Uterus (tissue), 2 donors: ENCODE measurements around the gene TPST2.

Experiments used
- POLR2A ChIP-seq, 2 donors: fragments of 450-650 bp; IDR thresholded peaks; one replicate each; pipeline ENCODE4 v1.6.1; 2016; ENCODE audit warnings: antibody characterized with exemption in 2 of 2, mild to moderate bottlenecking in 1 of 2, moderate library complexity in 1 of 2
- TF ChIP-seq, protein P1 (sequence below), 4 experiments: fragments of 200-600 bp in 2 of 4; fragments of 450-650 bp in 2 of 4; sonication (generic) in 2 of 4; IDR thresholded peaks; one replicate each; pipeline ENCODE4 v1.5.1; 2016 to 2019; ENCODE audit warnings: antibody characterized with exemption in 4 of 4, mild to moderate bottlenecking in 2 of 4, moderate library complexity in 1 of 4

DNA sequence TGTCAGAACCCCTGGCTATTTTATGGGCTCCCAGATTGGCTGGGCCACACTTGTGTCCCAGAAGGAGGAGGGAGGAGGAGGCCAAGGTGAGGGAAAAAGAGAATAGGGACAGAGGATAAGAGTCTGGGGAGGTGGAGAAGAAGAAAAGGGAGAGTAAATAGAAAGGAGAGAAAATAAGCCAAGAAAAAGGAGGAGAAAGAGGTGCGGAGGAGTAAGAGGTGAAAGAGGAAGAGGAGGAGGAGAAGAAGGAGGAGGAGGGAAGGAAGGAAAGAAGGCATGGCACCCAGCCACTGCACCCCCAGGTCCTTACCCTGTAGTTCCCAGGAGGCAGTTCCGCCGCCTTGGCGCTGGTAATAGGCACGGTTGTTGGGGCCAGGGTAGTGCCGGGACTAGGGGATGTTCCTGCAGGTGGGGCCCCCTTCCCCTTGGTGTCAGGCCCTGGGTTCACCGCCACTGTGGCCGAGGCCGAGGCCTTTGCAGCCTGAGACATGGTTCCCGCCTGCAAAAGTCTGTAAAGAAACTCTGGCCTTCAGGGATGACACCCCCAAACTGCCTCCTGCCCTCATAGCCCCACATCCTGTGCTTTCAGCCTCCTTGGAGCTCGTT, 26.0 kb upstream of the TPST2 start:
- TF ChIP-seq, protein P1, sequence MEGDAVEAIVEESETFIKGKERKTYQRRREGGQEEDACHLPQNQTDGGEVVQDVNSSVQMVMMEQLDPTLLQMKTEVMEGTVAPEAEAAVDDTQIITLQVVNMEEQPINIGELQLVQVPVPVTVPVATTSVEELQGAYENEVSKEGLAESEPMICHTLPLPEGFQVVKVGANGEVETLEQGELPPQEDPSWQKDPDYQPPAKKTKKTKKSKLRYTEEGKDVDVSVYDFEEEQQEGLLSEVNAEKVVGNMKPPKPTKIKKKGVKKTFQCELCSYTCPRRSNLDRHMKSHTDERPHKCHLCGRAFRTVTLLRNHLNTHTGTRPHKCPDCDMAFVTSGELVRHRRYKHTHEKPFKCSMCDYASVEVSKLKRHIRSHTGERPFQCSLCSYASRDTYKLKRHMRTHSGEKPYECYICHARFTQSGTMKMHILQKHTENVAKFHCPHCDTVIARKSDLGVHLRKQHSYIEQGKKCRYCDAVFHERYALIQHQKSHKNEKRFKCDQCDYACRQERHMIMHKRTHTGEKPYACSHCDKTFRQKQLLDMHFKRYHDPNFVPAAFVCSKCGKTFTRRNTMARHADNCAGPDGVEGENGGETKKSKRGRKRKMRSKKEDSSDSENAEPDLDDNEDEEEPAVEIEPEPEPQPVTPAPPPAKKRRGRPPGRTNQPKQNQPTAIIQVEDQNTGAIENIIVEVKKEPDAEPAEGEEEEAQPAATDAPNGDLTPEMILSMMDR (IDR thresholded peaks at IDR 0.05) = no peak
- TF ChIP-seq POLR2A (IDR thresholded peaks at IDR 0.05) = no peak
